CD4-positive, alpha-beta T cell treated with Interleukin-4 for 4 hours (primary cell): ENCODE data around the gene GRB7.
"Not testable (repeated sequence)": the region's sequence is repeated elsewhere in the genome, so short reads cannot be mapped to it uniquely, and the experiment has no call there.

ENCODE experiments used
- DNase-seq: peaks from one replicate; pipeline ENCODE4 v3.0.0-alpha.2; 2020

The GRB7 gene

GRCh38 chr17:39736319-39737165 lies 1.2 kb upstream of the GRB7 start:
- DNase-seq, result no peak

GRCh38 chr17:39737206-39737759 lies 455 bp upstream of the GRB7 start:
- DNase-seq, result no peak

GRCh38 chr17:39738568-39738901 lies 797 bp downstream of the GRB7 start:
- DNase-seq, result peak; percentile 33

- no peak for DNase-seq
Observed at GRCh38 chr17:39738983-39739884, 1.5 kb downstream of the GRB7 start.

- no peak for DNase-seq
Observed at GRCh38 chr17:39739885-39740356, 2.2 kb downstream of the GRB7 start.

GRCh38 chr17:39740357-39741111 lies 2.8 kb downstream of the GRB7 start:
- no peak for DNase-seq

- DNase-seq, result no peak
Observed at GRCh38 chr17:39742126-39742855, 4.6 kb downstream of the GRB7 start.

- DNase-seq, result no peak
Observed at GRCh38 chr17:39742856-39743436, 5.2 kb downstream of the GRB7 start.

- no peak for DNase-seq
Observed at GRCh38 chr17:39744075-39744835, 6.5 kb downstream of the GRB7 start.

- DNase-seq, result no peak
Observed at GRCh38 chr17:39744836-39745215, 7.1 kb downstream of the GRB7 start.

- DNase-seq, result no peak
Observed at GRCh38 chr17:39745335-39746144, 7.8 kb downstream of the GRB7 start.

GRCh38 chr17:39746145-39746461 lies 8.4 kb downstream of the GRB7 start:
- no peak for DNase-seq

GRCh38 chr17:39747745-39748144 lies 10.0 kb downstream of the GRB7 start:
- DNase-seq, result no peak

GRCh38 chr17:39748444-39749034 lies 10.8 kb downstream of the GRB7 start:
- DNase-seq, result not testable (repeated sequence)

- no peak for DNase-seq
Observed at GRCh38 chr17:39750131-39751015, 12.6 kb downstream of the GRB7 start.

GRCh38 chr17:39751016-39751543 lies 13.3 kb downstream of the GRB7 start:
- no peak for DNase-seq

GRCh38 chr17:39751637-39752036 lies 13.9 kb downstream of the GRB7 start:
- DNase-seq, result no peak

GRCh38 chr17:39752241-39752881 lies 14.6 kb downstream of the GRB7 start:
- no peak for DNase-seq
